Neural cell (in vitro differentiated cells): Measurements from ENCODE around the gene STXBP4. TPM values are rescaled to one million over a fixed set of nuclear protein-coding genes. Genes with fewer than 3 reads are reported as not detected.

Experiments
- H2AFZ ChIP-seq: fragments of 200-600, 300-800 bp; sonication (generic), shearing (Covaris generic); 2 replicates; pipeline ENCODE4 v1.6.0; 2014; ENCODE audit warnings: low read depth, mild to moderate bottlenecking, antibody characterized with exemption, low read length, moderate library complexity
- H3F3A ChIP-seq: fragments of 200-600 bp; shearing (Covaris generic); 2 replicates; pipeline ENCODE4 v1.6.1; 2016; ENCODE audit warnings: mild to moderate bottlenecking, moderate library complexity, mixed read lengths, antibody characterized with exemption, low read length; ENCODE audit not compliant: insufficient read depth, poor library complexity, severe bottlenecking
- H3K27ac ChIP-seq: fragments of 200-600, 300-800 bp; sonication (generic), shearing (Covaris generic); 2 replicates; pipeline ENCODE4 v1.5.1; 2014; ENCODE audit warnings: mild to moderate bottlenecking, low read length, moderate library complexity
- H3K27me3 ChIP-seq: fragments of 300-800, 200-600 bp; sonication (generic), shearing (Covaris generic); 2 replicates; pipeline ENCODE4 v1.6.0; 2014; ENCODE audit warnings: mild to moderate bottlenecking, low read depth, low read length, moderate library complexity; ENCODE audit not compliant: insufficient read depth
- H3K36me3 ChIP-seq: fragments of 300-800, 200-600 bp; sonication (generic), shearing (Covaris generic); 2 replicates; pipeline ENCODE4 v1.5.1; 2014; ENCODE audit warnings: mild to moderate bottlenecking, antibody characterized with exemption, low read length, moderate library complexity; ENCODE audit not compliant: insufficient read depth
- H3K4me2 ChIP-seq: fragments of 300-800, 200-600 bp; sonication (generic), shearing (Covaris generic); 2 replicates; pipeline ENCODE4 v1.6.0; 2014; ENCODE audit warnings: mild to moderate bottlenecking, low read length
- H3K4me3 ChIP-seq: fragments of 300-800, 200-600 bp; sonication (generic), shearing (Covaris generic); 2 replicates; pipeline ENCODE4 v1.5.1; 2014; ENCODE audit warnings: mild to moderate bottlenecking, low read length, moderate library complexity
- H3K79me2 ChIP-seq: fragments of 200-600 bp; shearing (Covaris generic); replicated peaks from 2 replicates; pipeline ENCODE4 v1.6.0; 2014; ENCODE audit warnings: mild to moderate bottlenecking, low read length, moderate library complexity; ENCODE audit not compliant: insufficient read depth
- H3K9ac ChIP-seq: fragments of 300-800, 200-600 bp; sonication (generic), shearing (Covaris generic); 2 replicates; pipeline ENCODE4 v1.6.1; 2016; ENCODE audit warnings: mild to moderate bottlenecking, low read length, mixed read lengths
- H3K9me2 ChIP-seq: fragments of 200-600 bp; shearing (Covaris generic); 2 replicates; pipeline ENCODE4 v1.6.1; 2016; ENCODE audit warnings: mild to moderate bottlenecking, low read length, mixed read lengths; ENCODE audit not compliant: insufficient read depth
- H3K9me3 ChIP-seq: fragments of 200-600, 300-800 bp; sonication (generic), shearing (Covaris generic); 2 replicates; pipeline ENCODE4 v1.6.1; 2016; ENCODE audit warnings: mild to moderate bottlenecking, mixed run types, low read length, moderate library complexity, mixed read lengths
- H4K20me1 ChIP-seq: fragments of 200-600 bp; shearing (Covaris generic); 2 replicates; pipeline ENCODE4 v1.6.1; 2016; ENCODE audit warnings: mild to moderate bottlenecking, mixed run types; ENCODE audit not compliant: insufficient read depth
- EP300 ChIP-seq: fragments of 450-650 bp; conservative IDR thresholded peaks from 2 replicates; pipeline ENCODE4 v1.6.1; 2014; ENCODE audit warnings: antibody characterized with exemption, mild to moderate bottlenecking, moderate library complexity; ENCODE audit not compliant: poor library complexity, severe bottlenecking
- EZH2 ChIP-seq: fragments of 200-600, 300-800 bp; shearing (Covaris generic), sonication (generic); IDR thresholded peaks from 2 replicates; pipeline ENCODE4 v1.6.1; 2014; ENCODE audit warnings: antibody characterized with exemption, low read length, borderline replicate concordance, mild to moderate bottlenecking; ENCODE audit not compliant: insufficient read depth, poor library complexity, severe bottlenecking
- MXI1 ChIP-seq: fragments of 450-650 bp; conservative IDR thresholded peaks from 2 replicates; pipeline ENCODE4 v1.6.1; 2014; ENCODE audit warnings: antibody characterized with exemption, mild to moderate bottlenecking; ENCODE audit not compliant: poor library complexity, severe bottlenecking
- POLR2AphosphoS5 ChIP-seq: IDR thresholded peaks from 2 replicates; pipeline ENCODE4 v1.6.1; 2012
- RAD21 ChIP-seq: fragments of 450-650 bp; conservative IDR thresholded peaks from 2 replicates; pipeline ENCODE4 v1.6.1; 2014; ENCODE audit warnings: antibody characterized with exemption, mild to moderate bottlenecking, moderate library complexity
- SMC3 ChIP-seq: fragments of 450-650 bp; conservative IDR thresholded peaks from 2 replicates; pipeline ENCODE4 v1.6.1; 2014; ENCODE audit warnings: antibody characterized with exemption, mild to moderate bottlenecking, moderate library complexity; ENCODE audit not compliant: poor library complexity
- TAF1 ChIP-seq: IDR thresholded peaks from 2 replicates; pipeline ENCODE4 v1.6.1; 2012; ENCODE audit warnings: low read depth
- polyA plus RNA-seq: library from polyadenylated mRNA; depleted of rRNA; stranded (reverse); fragments of >200 nt; gene quantifications from 2 replicates; pipeline ENCODE4 v1.2.3, GENCODE V29; 2014
- TF ChIP-seq, protein P1 (sequence below): fragments of 450-650 bp; IDR thresholded peaks from 2 replicates; pipeline ENCODE4 v1.5.1; 2014; ENCODE audit warnings: antibody characterized with exemption, mild to moderate bottlenecking, moderate library complexity; ENCODE audit not compliant: poor library complexity, severe bottlenecking
- TF ChIP-seq, protein P2 (sequence below): IDR thresholded peaks from 2 replicates; pipeline ENCODE4 v1.6.1; 2012; ENCODE audit warnings: borderline replicate concordance

STXBP4 gene
- polyA plus RNA-seq, 1 donor from 2014 or later: 8.1 TPM

DNA sequence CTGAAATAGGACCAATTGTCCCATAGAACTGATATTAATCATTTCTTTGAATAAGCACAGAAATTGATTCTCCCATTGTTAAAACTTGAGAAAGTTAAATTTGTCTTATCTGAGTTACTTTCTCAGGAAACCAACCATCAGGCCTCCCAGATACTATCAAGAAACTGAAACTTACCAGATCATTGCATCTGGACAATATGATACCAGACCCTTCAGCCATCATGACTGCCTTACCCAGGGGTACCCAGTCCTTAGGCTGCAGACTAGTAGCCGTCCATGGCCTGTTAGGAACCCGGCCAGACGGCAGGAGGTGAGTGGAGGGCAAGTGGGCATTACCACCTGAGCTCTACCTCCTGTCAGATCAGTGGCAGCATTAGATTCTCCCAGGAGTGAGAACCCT is 7.8 kb downstream of the STXBP4 start:
- TF ChIP-seq EP300 (no peak), MXI1 (no peak), EZH2 (no peak)
- TF ChIP-seq, protein P1, sequence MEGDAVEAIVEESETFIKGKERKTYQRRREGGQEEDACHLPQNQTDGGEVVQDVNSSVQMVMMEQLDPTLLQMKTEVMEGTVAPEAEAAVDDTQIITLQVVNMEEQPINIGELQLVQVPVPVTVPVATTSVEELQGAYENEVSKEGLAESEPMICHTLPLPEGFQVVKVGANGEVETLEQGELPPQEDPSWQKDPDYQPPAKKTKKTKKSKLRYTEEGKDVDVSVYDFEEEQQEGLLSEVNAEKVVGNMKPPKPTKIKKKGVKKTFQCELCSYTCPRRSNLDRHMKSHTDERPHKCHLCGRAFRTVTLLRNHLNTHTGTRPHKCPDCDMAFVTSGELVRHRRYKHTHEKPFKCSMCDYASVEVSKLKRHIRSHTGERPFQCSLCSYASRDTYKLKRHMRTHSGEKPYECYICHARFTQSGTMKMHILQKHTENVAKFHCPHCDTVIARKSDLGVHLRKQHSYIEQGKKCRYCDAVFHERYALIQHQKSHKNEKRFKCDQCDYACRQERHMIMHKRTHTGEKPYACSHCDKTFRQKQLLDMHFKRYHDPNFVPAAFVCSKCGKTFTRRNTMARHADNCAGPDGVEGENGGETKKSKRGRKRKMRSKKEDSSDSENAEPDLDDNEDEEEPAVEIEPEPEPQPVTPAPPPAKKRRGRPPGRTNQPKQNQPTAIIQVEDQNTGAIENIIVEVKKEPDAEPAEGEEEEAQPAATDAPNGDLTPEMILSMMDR: no peak
- H3K4me3 ChIP-seq: no peak overlapping the region
- no peaks in the 10 kb centered on the region for H3K27me3 ChIP-seq
- no peaks in the 10 kb centered on the region for H3F3A ChIP-seq
- H3K9me2 ChIP-seq: no peaks in the 10 kb centered on the region
- no peak overlapping the region for H3K27ac ChIP-seq
- no peaks in the 10 kb centered on the region for H4K20me1 ChIP-seq
- H3K36me3 ChIP-seq: no peaks in the 10 kb centered on the region
- peaks cover 34% of the 10 kb centered on the region for H3K79me2 ChIP-seq
- no peak overlapping the region for H2AFZ ChIP-seq
- H3K4me2 ChIP-seq: no peak overlapping the region
- H3K9ac ChIP-seq: no peak overlapping the region
- no peaks in the 10 kb centered on the region for H3K9me3 ChIP-seq

DNA sequence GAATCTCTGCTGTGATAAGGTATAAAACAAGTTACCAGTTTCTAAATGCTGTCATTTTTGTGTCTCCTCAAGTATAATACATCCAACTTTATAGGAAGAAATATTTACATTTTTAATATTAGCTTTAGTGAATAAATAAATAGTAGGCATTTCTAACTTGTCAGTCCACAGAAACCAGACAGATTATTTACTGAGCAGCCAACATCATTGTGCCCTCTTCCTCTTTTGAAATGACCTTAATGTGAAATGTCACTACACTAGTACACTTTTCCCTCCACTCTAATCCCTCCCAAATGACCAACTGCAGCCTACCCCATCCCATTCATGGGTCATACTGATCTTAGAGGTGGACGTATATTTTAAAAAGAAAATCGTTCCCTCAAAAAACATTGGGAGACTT is 9.2 kb downstream of the STXBP4 start:
- no peaks in the 10 kb centered on the region for H3K27me3 ChIP-seq
- H3K9ac ChIP-seq: no peak overlapping the region
- no peak overlapping the region for H2AFZ ChIP-seq
- H4K20me1 ChIP-seq: no peaks in the 10 kb centered on the region
- peaks cover 35% of the 10 kb centered on the region for H3K79me2 ChIP-seq
- H3K36me3 ChIP-seq: no peaks in the 10 kb centered on the region
- H3F3A ChIP-seq: no peaks in the 10 kb centered on the region
- no peak overlapping the region for H3K4me2 ChIP-seq
- H3K4me3 ChIP-seq: no peak overlapping the region
- H3K27ac ChIP-seq: no peak overlapping the region
- H3K9me3 ChIP-seq: no peaks in the 10 kb centered on the region
- TF ChIP-seq EP300 (no peak), RAD21 (no peak), MXI1 (no peak), EZH2 (no peak), POLR2AphosphoS5 (no peak), SMC3 (no peak), TAF1 (no peak)
- TF ChIP-seq, protein P2, sequence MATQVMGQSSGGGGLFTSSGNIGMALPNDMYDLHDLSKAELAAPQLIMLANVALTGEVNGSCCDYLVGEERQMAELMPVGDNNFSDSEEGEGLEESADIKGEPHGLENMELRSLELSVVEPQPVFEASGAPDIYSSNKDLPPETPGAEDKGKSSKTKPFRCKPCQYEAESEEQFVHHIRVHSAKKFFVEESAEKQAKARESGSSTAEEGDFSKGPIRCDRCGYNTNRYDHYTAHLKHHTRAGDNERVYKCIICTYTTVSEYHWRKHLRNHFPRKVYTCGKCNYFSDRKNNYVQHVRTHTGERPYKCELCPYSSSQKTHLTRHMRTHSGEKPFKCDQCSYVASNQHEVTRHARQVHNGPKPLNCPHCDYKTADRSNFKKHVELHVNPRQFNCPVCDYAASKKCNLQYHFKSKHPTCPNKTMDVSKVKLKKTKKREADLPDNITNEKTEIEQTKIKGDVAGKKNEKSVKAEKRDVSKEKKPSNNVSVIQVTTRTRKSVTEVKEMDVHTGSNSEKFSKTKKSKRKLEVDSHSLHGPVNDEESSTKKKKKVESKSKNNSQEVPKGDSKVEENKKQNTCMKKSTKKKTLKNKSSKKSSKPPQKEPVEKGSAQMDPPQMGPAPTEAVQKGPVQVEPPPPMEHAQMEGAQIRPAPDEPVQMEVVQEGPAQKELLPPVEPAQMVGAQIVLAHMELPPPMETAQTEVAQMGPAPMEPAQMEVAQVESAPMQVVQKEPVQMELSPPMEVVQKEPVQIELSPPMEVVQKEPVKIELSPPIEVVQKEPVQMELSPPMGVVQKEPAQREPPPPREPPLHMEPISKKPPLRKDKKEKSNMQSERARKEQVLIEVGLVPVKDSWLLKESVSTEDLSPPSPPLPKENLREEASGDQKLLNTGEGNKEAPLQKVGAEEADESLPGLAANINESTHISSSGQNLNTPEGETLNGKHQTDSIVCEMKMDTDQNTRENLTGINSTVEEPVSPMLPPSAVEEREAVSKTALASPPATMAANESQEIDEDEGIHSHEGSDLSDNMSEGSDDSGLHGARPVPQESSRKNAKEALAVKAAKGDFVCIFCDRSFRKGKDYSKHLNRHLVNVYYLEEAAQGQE: no peak
- TF ChIP-seq, protein P1: no peak
- H3K9me2 ChIP-seq: no peaks in the 10 kb centered on the region
